Activated B cell treated with CpG ODN at 0.5 μM for 24 hours (primary cell): ENCODE results near the gene XPNPEP3. TPM values are rescaled to one million over a fixed set of nuclear protein-coding genes. Genes with fewer than 3 reads are reported as not detected.
"Not testable (repeated sequence)": the region's sequence is repeated elsewhere in the genome, so short reads cannot be mapped to it uniquely, and the experiment has no call there.

Experiments
- ATAC-seq: fragments of 200-7000 bp; cut with Tn5 transposase; one replicate; pipeline ENCODE4 v1.10.0; 2021; ENCODE audit warnings: low read depth, mild to moderate bottlenecking, moderate library complexity
- CTCF ChIA-PET: fragments of 350-600 bp; sonication (Branson Sonifier 250); formaldehyde crosslinking; loops from one replicate; lab custom pipeline; 2021; ENCODE audit warnings: antibody characterized with exemption; lab: Charles Lee
- POLR2A ChIA-PET: fragments of 350-600 bp; sonication (Branson Sonifier 250); formaldehyde crosslinking; loops from one replicate; lab custom pipeline; 2021; ENCODE audit warnings: antibody characterized with exemption; lab: Charles Lee
- DNase-seq: peaks from one replicate; pipeline ENCODE4 v3.0.0; 2022
- H3K27ac Mint-ChIP-seq: one replicate; pipeline ENCODE4 v1.8.0; 2020; ENCODE audit warnings: mixed read lengths
- H3K27me3 Mint-ChIP-seq: one replicate; pipeline ENCODE4 v1.8.0; 2021; ENCODE audit warnings: mixed read lengths
- H3K36me3 Mint-ChIP-seq: one replicate; pipeline ENCODE4 v1.8.0; 2021; ENCODE audit warnings: low read depth, mixed read lengths
- H3K4me1 Mint-ChIP-seq: one replicate; pipeline ENCODE4 v1.8.0; 2021; ENCODE audit warnings: mixed read lengths
- H3K4me3 Mint-ChIP-seq: one replicate; pipeline ENCODE4 v1.8.0; 2020; ENCODE audit warnings: mild to moderate bottlenecking, mixed read lengths
- H3K9me3 Mint-ChIP-seq: one replicate; pipeline ENCODE4 v1.8.0; 2020; ENCODE audit warnings: mixed read lengths
- CTCF ChIP-seq: fragments of 200-600 bp; IDR thresholded peaks from one replicate; pipeline ENCODE4 v1.8.0; 2022; ENCODE audit warnings: antibody characterized with exemption, mild to moderate bottlenecking
- intact Hi-C: fragments of 100-400 bp; cut with micrococcal nuclease; formaldehyde crosslinking; loops from one replicate; pipeline ENCODE4 v1.15.1; 2024
- total RNA-seq: library from RNA; stranded (reverse); gene quantifications from 2 replicates; pipeline ENCODE4 v1.2.3, GENCODE V29; 2022

XPNPEP3 gene
- total RNA-seq, 1 donor from 2014 or later, result 20.8 TPM

- Mint-ChIP-seq H3K4me1 (peaks cover 4% of the 10 kb centered on the region), H3K27me3 (no peaks in the 10 kb centered on the region), H3K27ac (no peak overlapping the region), H3K4me3 (no peak overlapping the region), H3K9me3 (no peaks in the 10 kb centered on the region), H3K36me3 (peaks cover 65% of the 10 kb centered on the region)
- TF ChIP-seq CTCF, result no peak
- ChIA-PET CTCF (no interaction called here), POLR2A (no interaction called here)
- no peak for DNase-seq
- ATAC-seq, result no peak
- intact Hi-C loops, result no loop called here
Observed at GRCh38 chr22:40826984-40827741, 29.8 kb upstream of the XPNPEP3 start.

GRCh38 chr22:40829131-40829530 is 27.8 kb upstream of the XPNPEP3 start:
- ChIA-PET CTCF (no interaction called here), POLR2A (no interaction called here)
- Mint-ChIP-seq H3K36me3 (peaks cover 71% of the 10 kb centered on the region), H3K4me3 (no peak overlapping the region), H3K27me3 (no peaks in the 10 kb centered on the region), H3K27ac (no peak overlapping the region), H3K9me3 (no peaks in the 10 kb centered on the region), H3K4me1 (no peaks in the 10 kb centered on the region)
- TF ChIP-seq CTCF, result no peak
- intact Hi-C loops, result no loop called here
- no peak for DNase-seq
- ATAC-seq, result no peak

GRCh38 chr22:40834619-40835018 is 22.3 kb upstream of the XPNPEP3 start:
- CTCF ChIA-PET, result no interaction called here
- Mint-ChIP-seq H3K36me3 (peaks cover 80% of the 10 kb centered on the region), H3K9me3 (no peaks in the 10 kb centered on the region), H3K4me1 (peaks cover 3% of the 10 kb centered on the region), H3K4me3 (no peak overlapping the region), H3K27ac (no peak overlapping the region), H3K27me3 (no peaks in the 10 kb centered on the region)
- DNase-seq (no peak), ATAC-seq (no peak)
- POLR2A ChIA-PET, result no interaction called here
- TF ChIP-seq CTCF, result no peak
- intact Hi-C loops, result no loop called here

- no peak overlapping the region for H3K27ac Mint-ChIP-seq
- H3K9me3 Mint-ChIP-seq, result no peaks in the 10 kb centered on the region
- ATAC-seq, result no peak
- peaks cover 3% of the 10 kb centered on the region for H3K4me1 Mint-ChIP-seq
- no peaks in the 10 kb centered on the region for H3K27me3 Mint-ChIP-seq
- ChIA-PET POLR2A (no interaction called here), CTCF (interaction anchor here (1.0 kb wide), 1 partner anchor 156 kb away, joined by 6 read pairs; no protein-coding TSS in a partner anchor)
- intact Hi-C loops, result no loop called here
- no peak for DNase-seq
- TF ChIP-seq CTCF, result no peak
- H3K36me3 Mint-ChIP-seq, result peaks cover 83% of the 10 kb centered on the region
- H3K4me3 Mint-ChIP-seq, result no peak overlapping the region
Observed at GRCh38 chr22:40838486-40838885, 18.5 kb upstream of the XPNPEP3 start.

- H3K36me3 Mint-ChIP-seq, result peaks cover 79% of the 10 kb centered on the region
- H3K27ac Mint-ChIP-seq, result no peak overlapping the region
- DNase-seq (no peak), ATAC-seq (no peak)
- H3K4me1 Mint-ChIP-seq, result no peaks in the 10 kb centered on the region
- POLR2A ChIA-PET, result no interaction called here
- H3K9me3 Mint-ChIP-seq, result no peaks in the 10 kb centered on the region
- no peak overlapping the region for H3K4me3 Mint-ChIP-seq
- CTCF ChIA-PET, result no interaction called here
- TF ChIP-seq CTCF, result no peak
- no peaks in the 10 kb centered on the region for H3K27me3 Mint-ChIP-seq
- intact Hi-C loops, result no loop called here
Observed at GRCh38 chr22:40844951-40845350, 12.0 kb upstream of the XPNPEP3 start.

- CTCF ChIA-PET, result not testable (repeated sequence)
Observed at GRCh38 chr22:40845816-40846215, 11.1 kb upstream of the XPNPEP3 start.

More at GRCh38 chr22:40845816-40846215, 11.1 kb upstream of the XPNPEP3 start:
- H3K4me3 Mint-ChIP-seq, ATAC-seq, intact Hi-C loops, H3K4me1 Mint-ChIP-seq, POLR2A ChIA-PET, DNase-seq, H3K27ac Mint-ChIP-seq, H3K27me3 Mint-ChIP-seq, H3K9me3 Mint-ChIP-seq: not testable (repeated sequence)
- peaks cover 78% of the 10 kb centered on the region for H3K36me3 Mint-ChIP-seq
